Activated CD4-positive, alpha-beta T cell treated with anti-CD3 and anti-CD28 coated beads for 48 hours (primary cell): ENCODE data around the gene MNX1.

ENCODE experiments used
- DNase-seq: peaks from one replicate; pipeline ENCODE4 v3.0.0-alpha.2; 2020

Gene MNX1

DNA sequence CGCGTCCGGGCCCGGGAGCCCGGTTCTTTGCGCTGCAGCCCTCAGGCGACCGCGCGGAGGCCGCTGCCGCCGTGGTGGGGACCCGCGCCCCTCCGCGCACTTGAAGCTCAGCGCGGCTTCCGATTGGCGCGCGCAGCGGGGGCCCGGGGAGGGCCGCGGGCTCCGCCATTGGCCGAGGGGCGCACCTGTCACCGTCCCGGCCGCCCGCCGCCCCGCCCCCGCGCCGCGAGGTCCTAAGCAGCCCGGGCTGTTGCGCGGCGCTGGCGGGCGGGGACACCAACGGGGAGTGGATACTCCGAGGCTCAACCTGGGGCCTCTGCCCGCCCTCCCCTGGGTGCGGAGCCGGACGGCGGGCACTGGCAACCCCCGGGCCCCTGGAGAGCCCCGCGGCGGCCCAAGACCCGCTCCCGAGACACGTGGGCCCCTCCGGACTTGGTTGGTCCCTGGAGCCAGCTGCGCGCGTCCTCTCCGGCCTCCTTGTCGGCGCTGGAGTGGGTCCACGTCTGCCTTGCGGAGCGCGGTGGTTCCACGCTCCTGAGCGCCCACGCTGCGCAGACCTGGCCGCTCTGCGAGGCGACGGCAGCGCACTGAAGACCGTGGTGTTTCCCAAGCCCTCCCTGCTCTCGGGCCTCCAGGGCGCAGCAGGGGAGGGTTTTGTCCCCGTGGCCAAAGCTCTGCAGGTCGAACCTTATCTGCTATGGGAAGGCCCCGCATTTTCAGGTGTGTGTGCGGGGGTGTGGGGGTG lies at the start of gene MNX1:
Gene MNX1 (minus strand): TSS at position 76 of the 745 bp plus-strand sequence. CDS start 313 bp downstream, outside the sequence.
- peak; percentile 68 for DNase-seq

DNA sequence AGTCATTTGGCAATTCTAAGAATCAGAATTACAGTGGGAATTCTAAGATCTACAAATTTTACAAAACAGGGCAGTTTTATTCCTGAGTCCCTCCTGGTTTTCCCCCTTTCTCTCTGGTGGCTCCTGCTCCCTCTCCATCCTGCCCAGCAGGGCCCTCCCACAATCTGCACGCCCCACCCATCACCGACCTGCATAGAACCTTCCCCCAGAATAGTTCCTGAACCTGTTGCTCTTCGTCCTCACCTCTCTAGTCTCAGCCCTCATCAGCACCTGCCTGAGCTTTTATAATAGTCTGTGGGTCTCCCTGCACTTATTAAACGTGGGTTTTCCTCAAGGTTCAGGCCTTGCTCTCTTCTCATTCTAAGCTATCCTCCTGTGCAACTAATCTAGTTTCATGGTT lies 49.1 kb upstream of the MNX1 start:
- DNase-seq, result no peak

DNA sequence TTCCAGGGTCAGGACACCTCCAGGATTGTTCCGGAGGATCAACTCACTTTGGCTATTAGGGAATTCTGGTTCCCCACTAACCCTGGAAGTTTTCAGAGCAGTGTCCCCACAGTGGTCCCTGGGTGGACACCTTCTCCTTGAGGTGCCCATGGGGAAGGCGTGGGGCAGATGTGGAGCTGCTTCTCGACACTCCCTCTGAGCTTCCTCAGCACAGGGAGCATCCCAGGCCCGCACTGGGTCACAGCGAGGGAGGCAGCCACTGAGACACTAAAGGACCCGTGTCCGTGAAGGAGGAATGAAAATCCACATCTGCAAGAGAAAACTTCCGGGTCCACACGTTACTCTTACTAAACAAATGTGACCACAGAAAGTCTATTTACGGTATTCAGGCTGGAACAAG lies 48.2 kb upstream of the MNX1 start:
- DNase-seq, result no peak

DNA sequence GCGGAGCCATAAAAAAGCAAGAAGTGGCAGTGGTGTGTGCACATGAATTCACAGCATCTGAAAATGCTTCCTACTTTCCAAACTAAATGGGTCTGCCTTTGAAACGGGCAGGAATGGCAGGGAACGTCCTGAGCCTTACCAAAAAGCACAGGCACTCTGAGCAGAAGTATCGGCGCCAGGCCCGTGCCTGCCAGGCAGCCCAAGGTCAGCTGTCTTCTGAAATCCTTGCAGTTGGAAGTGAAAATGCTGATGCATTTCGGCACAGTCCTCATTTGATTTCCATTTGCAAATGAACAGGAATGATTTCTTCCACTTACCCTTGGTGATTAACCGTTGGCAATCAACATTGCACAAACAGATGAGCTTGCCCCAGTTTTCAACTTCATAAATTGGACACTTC lies 47.6 kb upstream of the MNX1 start:
- no peak for DNase-seq

DNA sequence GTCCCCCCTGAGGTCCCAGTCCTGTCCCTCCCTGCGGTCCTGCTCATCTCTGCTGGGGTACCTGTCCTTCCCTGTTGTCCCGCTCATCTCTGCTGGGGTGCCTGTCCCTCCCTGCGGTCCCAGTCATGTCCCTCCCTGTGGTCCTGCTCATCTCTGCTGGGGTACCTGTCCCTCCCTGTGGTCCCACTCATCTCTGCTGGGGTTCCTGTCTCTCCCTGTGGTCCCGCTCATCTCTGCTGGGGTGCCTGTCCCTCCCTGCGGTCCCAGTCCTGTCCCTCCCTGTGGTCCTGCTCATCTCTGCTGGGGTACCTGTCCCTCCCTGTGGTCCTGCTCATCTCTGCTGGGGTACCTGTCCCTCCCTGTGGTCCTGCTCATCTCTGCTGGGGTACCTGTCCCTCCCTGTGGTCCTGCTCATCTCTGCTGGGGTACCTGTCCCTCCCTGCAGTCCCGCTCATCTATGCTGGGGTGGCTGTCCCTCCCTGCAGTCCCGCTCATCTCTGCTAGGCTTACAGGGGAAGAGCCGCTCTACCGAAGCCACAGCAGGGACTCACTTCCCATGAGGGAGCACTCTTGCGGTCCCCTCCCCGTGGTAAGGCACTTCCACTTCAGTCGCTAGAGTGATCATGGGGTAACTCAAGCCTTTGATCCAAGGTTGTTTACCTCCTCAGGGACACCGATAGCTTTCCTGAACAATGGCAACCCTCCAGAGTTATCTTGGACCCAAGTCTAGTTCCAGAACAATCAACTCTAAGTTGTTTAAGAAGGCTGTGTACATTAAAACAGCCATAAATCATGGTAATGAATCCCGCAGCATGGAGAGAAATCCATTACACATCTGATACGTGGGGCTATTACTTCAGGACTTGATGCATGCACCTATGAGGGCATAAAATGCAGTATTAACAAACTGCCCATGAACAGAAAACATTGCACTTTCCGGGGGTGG lies 46.8 kb upstream of the MNX1 start:
- no peak for DNase-seq

DNA sequence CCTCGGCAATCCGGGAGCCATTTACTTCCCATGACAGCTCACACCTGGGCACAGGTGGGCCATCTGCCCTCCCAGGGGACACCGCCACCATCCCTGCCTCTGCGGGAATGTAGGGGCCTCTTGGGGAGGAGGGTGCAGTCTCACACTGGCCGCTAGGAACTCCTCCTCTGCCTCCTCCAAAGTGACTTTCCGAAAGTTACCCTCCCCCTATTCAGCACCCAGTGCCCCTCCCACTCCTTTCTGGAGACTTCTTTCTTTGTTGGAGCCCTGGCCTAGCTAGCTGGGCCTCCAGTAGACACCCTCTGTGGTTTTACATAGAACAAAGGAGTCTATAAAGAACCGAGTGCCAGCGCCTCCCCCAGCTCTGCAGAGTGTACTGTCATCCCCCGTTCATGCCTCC lies 45.8 kb upstream of the MNX1 start:
- no peak for DNase-seq

DNA sequence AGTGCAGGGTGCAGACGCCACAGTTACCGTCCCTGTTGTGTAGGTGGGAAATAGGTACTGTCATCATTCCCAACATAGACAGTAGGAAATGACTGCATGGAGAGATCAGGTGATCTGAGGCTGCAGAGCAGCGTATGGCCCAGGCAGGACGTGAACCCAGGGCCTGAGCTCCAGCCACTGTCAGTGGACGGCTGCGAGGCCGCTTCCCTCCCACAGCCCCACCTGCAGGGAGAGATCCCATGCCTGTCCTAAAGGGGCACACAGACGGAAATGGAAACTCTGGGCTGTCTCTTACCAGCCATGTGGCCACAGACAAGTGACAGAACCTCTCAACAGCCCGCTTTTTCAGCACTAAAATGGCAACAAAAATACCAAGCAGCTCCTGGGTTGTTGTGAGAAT lies 44.5 kb upstream of the MNX1 start:
- no peak for DNase-seq

DNA sequence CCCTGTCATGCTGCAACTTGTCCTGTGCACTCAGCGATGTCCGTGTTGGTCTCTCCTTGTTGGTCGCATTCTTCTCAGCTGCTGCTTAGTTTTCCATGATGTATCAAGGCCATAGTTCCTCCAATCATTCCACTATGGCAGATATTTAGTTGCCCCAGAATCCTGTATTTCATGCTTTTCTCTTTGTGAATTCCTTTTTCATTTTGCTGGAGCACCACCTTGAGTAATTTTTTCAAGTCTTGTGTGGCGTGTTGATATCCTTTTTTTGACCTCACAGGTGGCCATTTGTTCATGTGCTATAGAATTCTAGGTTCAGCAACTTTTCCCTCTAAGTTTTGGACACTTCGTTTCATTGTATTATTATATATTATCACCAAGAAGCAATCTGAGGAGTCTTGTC lies 42.7 kb upstream of the MNX1 start:
- no peak for DNase-seq

DNA sequence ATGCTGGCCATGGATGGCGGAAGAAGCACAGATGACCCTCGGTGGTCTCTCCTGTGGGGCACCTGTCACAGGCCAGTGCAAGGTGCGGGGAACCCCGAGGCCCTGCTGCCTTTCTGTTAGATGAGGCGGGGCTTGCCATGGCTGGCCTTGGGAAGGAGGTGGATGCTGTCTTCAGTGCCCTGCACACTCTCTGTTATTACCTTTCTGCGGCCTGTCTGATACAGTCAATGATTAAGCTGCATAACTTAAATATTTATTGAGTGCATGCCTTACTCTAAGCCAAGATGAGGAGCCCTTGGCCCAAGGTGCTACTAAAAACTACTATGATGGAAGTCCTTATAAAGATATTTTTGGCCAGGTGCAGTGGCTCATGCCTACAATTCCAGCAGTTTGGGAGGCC lies 36.7 kb upstream of the MNX1 start:
- DNase-seq, result no peak

DNA sequence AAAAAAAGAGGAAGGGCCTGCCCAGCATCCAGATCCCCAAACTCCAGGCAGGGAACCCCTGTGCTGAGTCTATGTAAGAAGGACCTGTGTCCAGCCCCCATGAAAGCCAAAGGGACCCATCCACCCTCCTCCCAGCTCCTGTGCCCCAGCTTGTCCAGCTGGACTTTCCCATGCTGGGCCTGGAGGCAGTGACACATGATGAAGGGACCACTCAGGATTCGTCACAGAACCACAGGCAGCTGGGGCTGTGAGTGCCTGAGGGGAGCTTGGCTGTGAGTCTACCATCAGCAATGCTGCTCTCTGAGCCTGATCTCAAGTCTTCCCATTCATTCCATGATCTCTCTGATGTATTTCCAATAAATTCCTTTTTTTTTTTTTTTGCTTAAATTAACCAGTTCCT lies 36.2 kb upstream of the MNX1 start:
- no peak for DNase-seq

DNA sequence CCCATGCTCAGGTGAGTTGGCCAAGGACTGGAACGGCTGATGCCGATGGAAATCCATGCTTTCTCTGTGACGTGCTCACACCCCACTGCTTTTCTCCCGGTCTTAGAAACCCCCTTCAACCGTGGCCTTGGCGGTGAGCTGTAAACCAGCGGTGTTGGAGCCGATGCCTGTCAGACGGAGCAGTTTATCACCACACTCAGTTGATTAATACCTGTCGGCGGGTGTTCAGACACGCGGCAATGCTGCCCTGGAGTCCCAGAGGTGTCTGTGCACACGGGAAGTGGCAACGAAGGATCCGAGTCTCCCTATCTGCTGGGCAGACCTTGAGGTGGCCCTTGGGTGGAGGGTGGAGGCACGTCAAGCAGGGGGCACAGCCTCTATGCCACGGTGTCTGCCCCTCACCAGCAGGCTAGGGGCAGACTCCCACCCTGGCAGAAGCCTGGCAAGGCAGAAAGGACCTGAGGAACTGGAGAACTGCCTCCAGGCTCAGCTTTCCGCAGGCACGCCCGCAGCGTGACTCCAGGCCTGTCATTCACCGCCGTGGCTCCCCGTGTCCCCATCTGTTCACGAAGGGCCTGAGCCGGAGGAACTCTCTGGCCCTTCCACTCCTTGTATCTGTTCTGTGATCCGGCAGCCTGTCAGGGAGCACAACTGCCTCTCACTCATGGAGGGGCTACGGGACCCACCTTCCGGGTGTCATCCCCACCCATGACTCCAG lies 34.6 kb upstream of the MNX1 start:
- DNase-seq, result no peak

DNA sequence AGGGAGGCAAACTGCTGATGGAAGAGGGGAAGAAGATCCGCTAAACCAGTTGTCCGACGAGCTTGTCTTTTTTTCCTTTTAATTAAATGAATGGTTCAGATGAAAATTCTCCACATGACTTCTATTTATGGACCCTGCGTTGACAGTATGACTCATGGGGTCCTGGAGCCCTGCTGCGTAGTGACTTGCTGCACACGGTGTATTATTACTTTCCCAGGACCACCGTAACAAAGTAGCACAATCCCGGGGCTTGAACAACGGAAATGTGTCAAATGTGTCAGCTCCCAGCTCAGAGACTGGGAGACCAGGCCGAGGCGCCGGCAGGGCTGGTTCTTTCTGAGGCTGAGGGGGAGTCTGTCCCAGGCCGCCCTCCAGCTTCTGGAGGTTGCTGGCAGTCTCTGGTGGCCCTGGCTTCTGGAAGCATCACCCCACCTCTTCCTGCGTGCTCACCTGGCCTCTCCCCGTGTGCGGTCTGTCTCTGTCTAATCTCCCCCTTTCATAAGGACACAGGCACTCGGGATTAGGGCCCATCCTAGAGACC lies 33.8 kb upstream of the MNX1 start:
- no peak for DNase-seq

DNA sequence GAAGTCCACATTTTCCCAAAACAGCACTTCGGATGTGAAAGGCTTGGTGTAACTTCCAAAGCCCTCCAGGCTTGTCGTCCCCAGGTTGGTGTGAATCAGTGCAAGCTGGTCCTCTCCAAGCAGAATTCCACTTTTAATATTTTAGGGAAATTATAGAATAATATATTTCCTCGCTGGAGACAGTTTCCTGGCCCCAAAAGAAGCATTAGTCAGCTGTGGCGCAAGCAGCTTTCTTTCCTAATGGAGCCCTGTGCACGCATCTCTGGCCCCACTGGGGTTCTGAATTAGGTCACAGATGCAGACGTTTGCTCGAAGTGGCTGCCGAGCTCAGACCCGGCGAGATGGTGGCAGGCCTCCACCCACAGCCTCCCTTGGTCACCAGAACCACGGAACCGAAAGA lies 33.3 kb upstream of the MNX1 start:
- no peak for DNase-seq

DNA sequence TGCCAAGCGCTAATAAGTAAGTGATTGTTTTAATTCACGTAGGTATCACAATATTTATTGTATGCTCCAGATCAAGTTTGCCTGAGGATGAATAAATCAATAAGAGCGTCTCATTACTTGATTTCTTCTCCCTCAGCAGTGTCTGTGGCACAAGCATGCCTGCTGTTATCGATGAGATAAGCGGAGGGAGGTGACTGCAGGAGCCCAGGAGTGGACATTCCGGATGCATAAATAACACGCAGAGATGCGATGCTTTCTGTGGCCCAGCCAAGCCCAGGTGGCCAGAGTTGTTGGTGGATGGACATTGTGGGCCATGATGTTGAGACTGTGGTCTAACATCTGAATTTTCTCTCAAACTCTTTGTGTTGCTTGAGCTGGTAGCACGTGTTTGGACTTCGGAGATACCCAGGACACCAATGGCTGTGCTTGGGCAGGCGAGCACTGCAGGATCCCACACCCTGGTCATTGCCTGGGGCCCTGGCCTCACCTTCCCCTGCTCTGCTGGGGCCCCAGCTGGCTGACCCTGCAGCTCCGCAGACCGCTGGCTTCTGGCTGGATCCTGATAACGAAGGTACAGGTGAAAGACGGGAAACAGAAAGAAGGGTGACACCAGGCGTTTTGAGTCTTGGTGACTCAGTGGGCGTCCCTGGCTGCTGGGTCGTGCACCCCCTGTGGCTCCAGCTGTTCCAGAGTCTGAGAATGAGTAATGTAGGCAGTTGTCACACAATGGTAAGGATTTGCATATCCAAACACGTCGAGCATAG lies 31.2 kb upstream of the MNX1 start:
- no peak for DNase-seq

DNA sequence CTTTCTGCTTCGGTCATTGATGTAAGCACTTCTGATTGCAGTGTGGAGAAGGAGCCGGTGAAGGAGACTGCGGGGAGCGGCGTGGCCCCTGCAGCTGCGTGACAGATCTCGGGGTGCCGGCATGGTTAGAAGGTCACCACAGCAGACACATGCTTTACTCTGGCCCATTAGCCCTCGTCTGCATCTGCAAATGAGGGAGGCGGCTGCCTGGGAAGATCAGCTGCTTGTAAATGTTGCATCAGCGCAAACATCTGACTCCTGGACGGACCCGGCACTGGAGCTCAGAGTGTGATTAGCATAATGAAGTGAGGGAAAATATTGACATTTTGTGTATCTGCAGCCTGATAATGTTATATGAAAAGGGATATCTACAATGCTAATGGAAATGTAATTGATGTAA lies 30.5 kb upstream of the MNX1 start:
- no peak for DNase-seq

DNA sequence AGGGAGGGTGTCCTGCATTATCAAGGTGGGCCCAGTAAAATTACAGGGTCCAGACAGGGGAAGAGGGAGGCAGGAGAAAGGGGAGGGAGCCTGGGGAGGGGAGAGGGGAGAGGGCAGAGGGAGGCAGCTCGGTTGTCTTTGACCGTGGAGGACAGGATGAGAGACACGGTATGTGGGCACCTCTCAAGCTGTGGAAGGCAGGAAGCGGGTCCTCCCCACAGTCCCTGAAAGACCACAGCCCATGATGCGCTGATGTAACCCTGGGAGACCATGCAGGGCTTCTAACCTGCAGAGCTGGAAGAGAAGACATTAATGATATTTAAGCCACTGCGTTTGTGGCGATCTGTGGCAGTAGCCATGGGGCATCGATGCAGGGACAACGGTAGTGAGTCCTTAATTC lies 27.2 kb upstream of the MNX1 start:
- DNase-seq, result no peak

DNA sequence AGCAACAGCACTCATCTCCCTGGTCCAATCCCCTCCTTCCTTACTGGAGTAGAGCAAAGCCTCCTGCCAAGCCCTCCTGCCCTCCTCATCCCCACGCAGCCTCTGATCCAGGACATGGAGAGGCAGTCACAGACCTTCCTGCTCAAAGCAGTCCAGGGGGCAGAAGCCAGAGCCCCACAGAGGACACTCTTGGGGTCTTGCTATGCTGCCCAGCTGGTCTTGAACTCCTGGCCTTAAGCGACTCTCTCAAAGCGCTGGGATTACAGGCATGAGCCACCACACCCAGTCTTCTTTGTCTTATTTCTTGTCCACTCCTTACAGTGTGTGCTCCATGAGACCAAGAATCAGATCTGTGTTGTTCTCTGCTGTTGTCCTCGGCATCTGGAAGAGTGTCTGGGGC lies 26.6 kb upstream of the MNX1 start:
- no peak for DNase-seq

DNA sequence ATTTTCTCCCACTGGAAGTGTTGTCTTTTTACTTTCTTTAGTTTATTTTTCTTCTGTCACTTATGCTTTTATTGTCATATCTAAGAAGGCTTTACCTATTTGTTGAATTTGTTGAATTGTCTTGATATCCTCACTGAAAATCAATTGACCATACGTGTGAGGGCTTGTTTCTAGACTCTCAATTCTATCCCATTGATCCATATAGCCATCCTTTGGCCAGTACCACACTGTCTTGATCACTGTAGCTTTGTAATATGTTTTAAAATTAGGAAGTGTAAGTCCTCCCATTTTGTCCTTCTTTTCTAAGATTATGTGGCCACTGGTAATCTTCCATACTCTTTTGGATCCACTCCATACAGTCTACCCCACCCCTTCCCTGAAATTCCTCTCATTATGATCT lies 25.5 kb upstream of the MNX1 start:
- DNase-seq, result no peak

DNA sequence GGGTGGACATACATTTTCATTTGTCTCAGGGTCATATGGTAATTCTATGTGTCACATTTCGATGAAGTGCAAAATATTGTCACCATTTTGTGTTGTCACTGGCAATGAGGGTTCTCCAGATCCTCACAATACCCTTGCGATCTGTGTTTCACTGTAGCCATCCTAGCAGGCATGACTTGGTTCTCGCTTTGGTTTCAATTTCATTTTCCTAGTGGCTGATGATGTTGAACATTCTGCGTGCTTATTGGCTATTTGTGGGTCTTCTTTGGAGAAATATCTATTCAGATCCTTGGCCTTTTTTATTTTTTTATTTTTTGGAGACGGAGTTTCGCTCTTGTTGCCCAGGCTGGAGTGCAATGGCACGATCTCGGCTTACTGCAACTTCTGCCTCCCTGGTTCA lies 24.8 kb upstream of the MNX1 start:
- DNase-seq, result no peak

DNA sequence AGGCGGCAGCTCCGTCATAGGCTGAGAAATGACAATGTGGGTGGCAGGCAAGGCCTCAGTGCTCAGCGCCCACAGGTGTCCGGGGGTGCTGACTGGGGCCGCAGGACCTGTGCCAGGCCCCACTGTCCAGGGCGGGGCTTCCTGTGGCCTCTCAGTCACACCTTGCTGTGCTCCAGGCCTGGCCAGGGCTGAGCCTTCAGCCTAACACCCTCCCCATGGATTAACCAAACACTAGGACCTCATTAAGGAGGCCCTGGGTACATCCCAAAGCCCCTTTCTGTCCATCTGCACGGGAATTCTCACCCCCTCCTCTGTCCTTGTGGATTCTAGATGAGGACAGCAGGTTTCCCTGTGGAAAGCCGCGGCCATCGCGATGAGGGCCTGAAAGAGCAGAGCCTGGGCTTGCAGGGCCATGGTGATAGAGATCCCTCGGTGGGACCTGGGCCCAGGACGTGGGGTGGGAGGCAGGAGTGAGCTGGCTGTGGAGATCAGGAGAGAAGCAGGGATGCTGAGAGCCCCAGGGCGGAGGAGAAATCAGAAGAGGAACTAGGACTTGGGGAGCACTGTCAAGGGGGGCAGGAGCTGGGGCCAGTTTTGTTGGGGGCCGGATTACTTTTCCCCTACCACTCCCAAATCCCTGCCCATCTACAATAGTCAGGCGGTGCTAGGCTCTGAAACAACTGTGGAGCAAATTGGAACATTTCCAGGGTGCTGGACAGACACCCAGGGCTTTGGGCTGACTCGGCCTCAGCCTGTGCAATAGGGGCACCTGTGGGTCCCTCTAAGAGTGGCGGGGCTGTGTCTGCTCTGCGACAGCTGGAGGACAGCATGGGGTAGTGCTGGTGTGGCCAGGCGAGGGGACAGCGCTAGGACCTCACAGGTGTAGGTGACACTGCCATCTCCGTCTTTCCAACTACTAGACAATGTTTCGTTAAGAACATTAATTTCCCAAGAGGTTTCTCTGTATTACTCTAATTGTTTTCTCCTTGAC lies 23.3 kb upstream of the MNX1 start:
- no peak for DNase-seq
